Testis (tissue), 3 donors: ENCODE data around the gene RFX2. TPM values are rescaled to one million over a fixed set of nuclear protein-coding genes. Genes with fewer than 3 reads are reported as not detected.

ENCODE experiments used
- DNase-seq: peaks from one replicate; pipeline ENCODE4 v3.0.0-alpha.2; 2019
- H3K27ac ChIP-seq, 2 donors: fragments of 200-600 bp; sonication (generic); one replicate each; pipeline ENCODE4 v1.5.1; 2019
- H3K27me3 ChIP-seq: fragments of 200-600 bp; sonication (generic); one replicate; pipeline ENCODE4 v1.5.1; 2019
- H3K36me3 ChIP-seq: fragments of 200-600 bp; sonication (generic); one replicate; pipeline ENCODE4 v1.5.1; 2017; ENCODE audit warnings: low read depth; ENCODE audit errors: missing control alignments
- H3K4me1 ChIP-seq: fragments of 200-600 bp; sonication (generic); one replicate; pipeline ENCODE4 v1.5.1; 2019
- H3K4me3 ChIP-seq, 2 donors: fragments of 200-600 bp; sonication (generic); one replicate each; pipeline ENCODE4 v1.5.1; 2017 to 2019
- H3K9me3 ChIP-seq: fragments of 200-600 bp; sonication (generic); one replicate; pipeline ENCODE4 v1.5.1; 2017
- POLR2A ChIP-seq: fragments of 450-650 bp; IDR thresholded peaks from one replicate; pipeline ENCODE4 v1.6.1; 2017; ENCODE audit warnings: antibody characterized with exemption, mild to moderate bottlenecking, moderate library complexity
- WGBS, 2 donors: methylation state at CpG; one replicate each; pipeline ENCODE4 v1.1.5; 2018; 5-methylcytosine and 5-hydroxymethylcytosine counted together
- intact Hi-C: fragments of 100-400 bp; cut with DNase I; formaldehyde crosslinking; loops from one replicate; pipeline ENCODE4 v1.15.1; 2023; ENCODE audit warnings: low total_unique reads
- polyA plus RNA-seq: library from polyadenylated mRNA; stranded (reverse); fragments of 350-450 nt; fragmentation: Illumina TruSeq; extraction: RNeasy Lipid Tissue Mini Kit (QIAGEN cat#74804); gene quantifications from one replicate; pipeline ENCODE4 v1.2.3, GENCODE V29; 2014; ENCODE audit warnings: low read depth, low replicate concordance; ENCODE audit not compliant: insufficient read depth
- total RNA-seq, 2 donors: library from RNA; depleted of rRNA; stranded (reverse); fragments of >200 nt; gene quantifications; one replicate each; pipeline ENCODE4 v1.2.3, GENCODE V29; 2016
- TF ChIP-seq, protein P1 (sequence below), 3 experiments: fragments of 450-650 bp in 2 of 3; fragments of 200-600 bp in 1 of 3; sonication (generic) in 1 of 3; IDR thresholded peaks; one replicate each; pipeline ENCODE4 v1.5.1; 2016 to 2019; ENCODE audit warnings: antibody characterized with exemption in 3 of 3, mild to moderate bottlenecking in 2 of 3, moderate library complexity in 1 of 3

RFX2 gene
- total and polyA plus RNA-seq, 3 donors from 2014 or later = 92.9 to 197 (median 127) TPM

DNA sequence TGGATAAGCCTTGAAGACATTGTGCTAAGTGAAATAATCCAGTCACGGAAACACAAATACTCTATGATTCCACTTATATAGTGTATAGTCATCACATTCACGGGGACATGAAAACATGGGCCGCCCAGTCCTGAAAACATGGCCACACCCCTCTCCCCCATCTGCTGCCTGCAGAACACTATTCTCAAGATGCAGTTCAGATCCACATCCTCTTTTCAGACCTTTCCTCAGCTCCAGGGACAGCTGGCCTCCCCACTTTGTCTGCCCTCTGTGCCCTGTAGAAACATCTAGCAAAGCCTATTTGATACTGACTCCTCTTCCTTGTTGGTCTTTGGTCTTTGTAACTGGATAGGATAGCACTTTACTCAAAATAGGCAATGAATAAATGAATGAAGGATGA lies 8.3 kb downstream of the RFX2 start:
- Histone ChIP-seq H3K27me3 (no peaks in the 10 kb centered on the region), H3K4me1 (no peaks in the 10 kb centered on the region), H3K9me3 (no peaks in the 10 kb centered on the region), H3K27ac (no peak overlapping the region), H3K4me3 (no peak overlapping the region), H3K36me3 (no peaks in the 10 kb centered on the region)
- no peak for TF ChIP-seq POLR2A
- TF ChIP-seq, protein P1, sequence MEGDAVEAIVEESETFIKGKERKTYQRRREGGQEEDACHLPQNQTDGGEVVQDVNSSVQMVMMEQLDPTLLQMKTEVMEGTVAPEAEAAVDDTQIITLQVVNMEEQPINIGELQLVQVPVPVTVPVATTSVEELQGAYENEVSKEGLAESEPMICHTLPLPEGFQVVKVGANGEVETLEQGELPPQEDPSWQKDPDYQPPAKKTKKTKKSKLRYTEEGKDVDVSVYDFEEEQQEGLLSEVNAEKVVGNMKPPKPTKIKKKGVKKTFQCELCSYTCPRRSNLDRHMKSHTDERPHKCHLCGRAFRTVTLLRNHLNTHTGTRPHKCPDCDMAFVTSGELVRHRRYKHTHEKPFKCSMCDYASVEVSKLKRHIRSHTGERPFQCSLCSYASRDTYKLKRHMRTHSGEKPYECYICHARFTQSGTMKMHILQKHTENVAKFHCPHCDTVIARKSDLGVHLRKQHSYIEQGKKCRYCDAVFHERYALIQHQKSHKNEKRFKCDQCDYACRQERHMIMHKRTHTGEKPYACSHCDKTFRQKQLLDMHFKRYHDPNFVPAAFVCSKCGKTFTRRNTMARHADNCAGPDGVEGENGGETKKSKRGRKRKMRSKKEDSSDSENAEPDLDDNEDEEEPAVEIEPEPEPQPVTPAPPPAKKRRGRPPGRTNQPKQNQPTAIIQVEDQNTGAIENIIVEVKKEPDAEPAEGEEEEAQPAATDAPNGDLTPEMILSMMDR (IDR thresholded peaks at IDR 0.05) = no peak
- WGBS, 2 donors = 92 to 94% methylated on average over 3 of the region's 3 CpGs
- no peak for DNase-seq
- intact Hi-C loops = no loop called here

DNA sequence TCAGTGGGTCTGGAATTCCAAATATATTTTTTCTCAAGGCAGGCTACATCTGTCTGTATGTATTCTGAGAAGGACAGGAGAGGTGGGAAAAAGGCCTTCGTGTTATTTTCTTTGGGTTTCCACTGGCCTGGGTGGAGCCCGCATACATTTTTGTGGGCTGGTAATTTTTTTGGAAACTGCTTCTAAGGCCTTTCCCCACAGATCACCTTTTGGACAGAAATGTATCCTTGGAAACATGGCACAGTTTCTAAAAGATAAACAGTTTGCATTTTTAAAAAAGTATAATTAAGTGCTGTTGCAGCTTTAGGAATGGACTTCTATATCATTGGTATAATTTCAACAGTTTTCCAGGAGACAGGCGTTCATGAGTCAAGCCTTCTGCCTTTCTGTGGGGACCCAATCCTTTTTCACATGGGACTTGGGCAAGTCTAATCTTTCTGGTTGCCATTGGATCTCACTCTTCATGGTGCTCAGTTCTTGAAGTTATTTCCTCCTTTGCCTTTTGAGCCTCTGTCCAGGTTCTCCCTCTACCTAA lies 8.9 kb downstream of the RFX2 start:
- TF ChIP-seq, protein P1 (IDR thresholded peaks at IDR 0.05) = no peak
- TF ChIP-seq POLR2A = no peak
- WGBS, 2 donors = 86 to 91% methylated on average over 3 of the region's 3 CpGs
- Histone ChIP-seq H3K4me1 (no peaks in the 10 kb centered on the region), H3K36me3 (no peaks in the 10 kb centered on the region), H3K9me3 (no peaks in the 10 kb centered on the region), H3K27ac (no peak overlapping the region), H3K27me3 (no peaks in the 10 kb centered on the region), H3K4me3 (no peak overlapping the region)
- intact Hi-C loops = no loop called here
- no peak for DNase-seq

DNA sequence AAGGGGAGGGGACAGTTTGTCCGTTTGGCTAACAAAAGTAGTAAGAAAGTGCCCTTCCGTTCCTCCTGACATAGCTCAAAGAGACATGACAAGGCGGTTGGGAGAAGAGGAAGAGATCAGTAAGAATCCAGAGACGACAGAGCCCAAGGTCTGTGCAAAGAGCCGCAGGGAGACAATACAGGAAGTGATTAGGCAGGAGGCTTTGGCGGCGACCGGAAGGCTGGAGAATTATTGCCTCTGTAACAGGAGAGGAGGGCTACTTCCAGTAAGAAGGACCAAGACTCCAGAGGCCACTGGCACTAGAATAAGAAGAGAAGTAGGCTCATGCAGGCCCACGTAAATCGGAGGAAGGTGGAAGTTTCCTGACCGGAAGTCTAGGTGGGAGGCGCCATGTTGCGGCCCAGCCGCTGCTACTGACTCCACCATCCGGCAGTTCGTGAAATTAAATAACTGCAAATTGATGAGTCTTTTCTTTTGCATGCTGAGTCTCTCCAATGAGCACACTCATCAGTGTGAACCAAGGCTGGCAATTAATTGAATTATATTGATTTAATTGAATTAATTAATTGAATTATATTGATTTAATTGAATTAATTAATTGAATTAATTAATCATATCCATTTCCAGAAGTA lies 9.9 kb downstream of the RFX2 start:
- peak; percentile 36 for DNase-seq
- intact Hi-C loops = no loop called here
- Histone ChIP-seq H3K27me3 (no peaks in the 10 kb centered on the region), H3K4me1 (no peaks in the 10 kb centered on the region), H3K27ac (peak overlapping the region; percentile 22 to 54), H3K9me3 (no peaks in the 10 kb centered on the region), H3K36me3 (no peaks in the 10 kb centered on the region), H3K4me3 (peak overlapping the region; percentile 40 to 45)
- WGBS, 2 donors = 56 to 60% methylated on average over 16 of the region's 16 CpGs
- TF ChIP-seq, protein P1 (IDR thresholded peaks at IDR 0.05) = no peak
- TF ChIP-seq POLR2A = no peak

DNA sequence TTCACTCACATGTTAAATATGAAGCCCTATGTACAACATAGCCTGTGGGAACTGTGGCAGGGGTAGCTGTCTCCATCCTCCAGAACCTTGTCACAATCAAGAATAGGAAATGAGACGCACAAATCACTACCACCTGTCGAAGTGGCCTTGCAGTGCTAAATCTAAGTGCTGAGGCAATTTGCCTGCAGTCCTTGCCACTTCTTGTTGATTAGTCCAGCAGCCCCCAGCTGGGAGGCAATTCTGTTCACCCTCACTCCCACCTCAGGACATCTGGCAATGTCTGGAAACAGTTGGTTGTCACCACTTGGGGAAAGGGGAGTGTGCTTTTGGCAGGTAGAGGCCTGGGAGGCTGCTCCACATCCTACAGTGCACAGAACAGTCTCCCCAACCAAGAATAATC lies 10.7 kb downstream of the RFX2 start:
- intact Hi-C loops = no loop called here
- Histone ChIP-seq H3K36me3 (no peaks in the 10 kb centered on the region), H3K27ac (peak overlapping the region in 1 of 2 donors; percentile 54), H3K4me3 (no peak overlapping the region), H3K4me1 (no peaks in the 10 kb centered on the region), H3K27me3 (no peaks in the 10 kb centered on the region), H3K9me3 (no peaks in the 10 kb centered on the region)
- WGBS, 2 donors = 71 to 76% methylated on average over 2 of the region's 2 CpGs
- TF ChIP-seq, protein P1 (IDR thresholded peaks at IDR 0.05) = no peak
- no peak for TF ChIP-seq POLR2A
- DNase-seq = no peak

DNA sequence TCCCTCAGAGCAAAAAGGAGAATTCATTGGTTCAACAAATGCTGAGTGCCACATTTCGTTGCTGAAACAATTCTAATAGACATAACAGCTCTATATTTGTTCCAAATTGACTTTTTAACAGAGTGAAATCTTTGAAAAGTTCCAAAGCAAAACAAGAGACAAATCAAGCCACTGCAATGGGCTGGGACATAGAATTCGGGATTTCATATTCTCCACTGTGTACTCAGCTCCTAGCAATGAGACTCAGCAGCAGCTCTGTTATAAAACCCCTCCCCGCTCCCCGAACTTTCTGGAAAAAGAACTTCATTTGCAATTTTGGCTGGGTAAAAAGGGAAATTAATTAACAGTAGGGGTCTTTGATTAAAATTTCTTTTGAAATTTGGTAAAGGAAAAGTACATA lies 11.3 kb downstream of the RFX2 start:
- Histone ChIP-seq H3K4me3 (no peak overlapping the region), H3K4me1 (no peaks in the 10 kb centered on the region), H3K27me3 (no peaks in the 10 kb centered on the region), H3K9me3 (no peaks in the 10 kb centered on the region), H3K36me3 (no peaks in the 10 kb centered on the region), H3K27ac (peak overlapping the region in 1 of 2 donors; percentile 7)
- TF ChIP-seq POLR2A = no peak
- TF ChIP-seq, protein P1 (IDR thresholded peaks at IDR 0.05) = no peak
- 68 to 73% methylated on average over 4 of the region's 4 CpGs for WGBS, 2 donors
- no peak for DNase-seq
- intact Hi-C loops = no loop called here
